HEK293T (cell line): ENCODE measurements around the gene REPIN1.

ENCODE experiments used
- CTCF ChIA-PET: fragments of 350-600 bp; formaldehyde crosslinking; extraction: SDS; loops from one replicate; lab custom pipeline; 2021; ENCODE audit warnings: antibody characterized with exemption, inconsistent platforms; lab: Yijun Ruan, JAX
- POLR2A ChIA-PET: fragments of 350-600 bp; formaldehyde crosslinking; extraction: SDS; loops from one replicate; lab custom pipeline; 2020; ENCODE audit warnings: antibody characterized with exemption, inconsistent platforms; lab: Yijun Ruan, JAX
- DNase-seq: peaks from one replicate; pipeline ENCODE4 v3.0.0; 2012; ENCODE audit warnings: mixed read lengths; ENCODE audit errors: extremely low spot score
- ARNT ChIP-seq: fragments of 450-650 bp; IDR thresholded peaks from 2 replicates; pipeline ENCODE4 v1.6.1; 2017; ENCODE audit warnings: mild to moderate bottlenecking
- BHLHE40 ChIP-seq: fragments of 450-650 bp; IDR thresholded peaks from 2 replicates; pipeline ENCODE4 v1.6.1; 2016; ENCODE audit warnings: mild to moderate bottlenecking, moderate library complexity, borderline replicate concordance
- CTBP1 ChIP-seq: fragments of 450-650 bp; IDR thresholded peaks from 2 replicates; pipeline ENCODE4 v1.6.1; 2016; ENCODE audit warnings: borderline replicate concordance
- ELF4 ChIP-seq: fragments of 450-650 bp; IDR thresholded peaks from 2 replicates; pipeline ENCODE4 v1.6.1; 2017; ENCODE audit warnings: antibody characterized with exemption
- FOXA1 ChIP-seq: fragments of 450-650 bp; IDR thresholded peaks from 2 replicates; pipeline ENCODE4 v1.6.1; 2016; ENCODE audit warnings: mild to moderate bottlenecking
- FOXK2 ChIP-seq: fragments of 450-650 bp; IDR thresholded peaks from 2 replicates; pipeline ENCODE4 v1.6.1; 2016; ENCODE audit warnings: mild to moderate bottlenecking
- FOXM1 ChIP-seq: fragments of 450-650 bp; IDR thresholded peaks from 2 replicates; pipeline ENCODE4 v1.6.1; 2017; ENCODE audit warnings: mild to moderate bottlenecking, borderline replicate concordance
- HDGF ChIP-seq: fragments of 450-650 bp; IDR thresholded peaks from 2 replicates; pipeline ENCODE4 v1.6.1; 2017; ENCODE audit warnings: antibody characterized with exemption, borderline replicate concordance
- L3MBTL2 ChIP-seq: fragments of 450-650 bp; conservative IDR thresholded peaks from 2 replicates; pipeline ENCODE4 v1.6.1; 2016; ENCODE audit warnings: mild to moderate bottlenecking
- LEF1 ChIP-seq: fragments of 450-650 bp; IDR thresholded peaks from 2 replicates; pipeline ENCODE4 v1.6.1; 2017; ENCODE audit warnings: mild to moderate bottlenecking, borderline replicate concordance
- NFRKB ChIP-seq: fragments of 450-650 bp; IDR thresholded peaks from 2 replicates; pipeline ENCODE4 v1.6.1; 2016; ENCODE audit warnings: mild to moderate bottlenecking, moderate library complexity
- SP1 ChIP-seq: fragments of 450-650 bp; IDR thresholded peaks from 2 replicates; pipeline ENCODE4 v1.6.1; 2017
- SUZ12 ChIP-seq: fragments of 450-650 bp; IDR thresholded peaks from 2 replicates; pipeline ENCODE4 v1.6.1; 2016; ENCODE audit warnings: mild to moderate bottlenecking
- TARDBP ChIP-seq: fragments of 450-650 bp; IDR thresholded peaks from 2 replicates; pipeline ENCODE4 v1.6.1; 2016
- ZNF384 ChIP-seq: fragments of 450-650 bp; IDR thresholded peaks from 2 replicates; pipeline ENCODE4 v1.6.1; 2016
- TF ChIP-seq, protein P1 (sequence below): fragments of 450-650 bp; IDR thresholded peaks from 2 replicates; pipeline ENCODE4 v1.6.1; 2016

REPIN1 gene

DNA sequence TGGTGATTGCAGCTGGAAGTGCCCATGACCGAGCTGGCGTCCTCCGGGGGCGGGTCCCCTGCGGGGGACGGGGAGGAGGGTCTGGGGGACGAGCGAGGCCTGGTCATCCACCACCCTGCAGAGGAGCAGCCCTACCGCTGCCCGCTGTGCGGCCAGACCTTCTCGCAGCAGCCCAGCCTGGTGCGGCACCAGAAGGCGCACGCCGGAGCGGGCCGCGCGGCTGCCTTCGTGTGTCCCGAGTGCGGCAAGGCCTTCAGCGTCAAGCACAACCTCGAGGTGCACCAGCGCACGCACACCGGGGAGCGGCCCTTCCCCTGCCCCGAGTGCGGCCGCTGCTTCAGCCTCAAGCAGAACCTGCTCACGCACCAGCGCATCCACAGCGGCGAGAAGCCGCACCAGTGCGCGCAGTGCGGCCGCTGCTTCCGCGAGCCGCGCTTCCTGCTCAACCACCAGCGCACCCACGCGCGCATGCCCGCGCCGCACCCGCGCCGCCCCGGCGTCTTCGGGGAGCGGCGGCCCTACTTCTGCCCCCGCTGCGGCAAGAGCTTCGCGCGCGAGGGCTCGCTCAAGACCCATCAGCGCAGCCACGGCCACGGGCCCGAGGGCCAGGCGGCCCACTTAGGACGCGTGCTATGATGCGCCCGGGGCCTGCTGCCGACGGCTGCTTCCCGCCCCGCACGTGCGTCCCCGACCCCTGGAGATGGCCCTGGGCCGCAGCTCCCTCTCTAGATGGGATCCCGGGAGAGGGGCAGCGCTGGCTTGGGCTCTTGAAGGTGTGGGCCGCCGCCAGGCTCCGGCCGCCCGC is 39.2 kb downstream of the REPIN1 start:
- POLR2A ChIA-PET, result interaction anchor here (2.9 kb wide), 1 partner anchor 39 kb away, joined by 15 read pairs; the partner anchor contains the start of gene REPIN1
- TF ChIP-seq FOXK2 (no peak), NFRKB (no peak), ZNF384 (no peak), FOXM1 (no peak), ARNT (no peak), L3MBTL2 (no peak), HDGF (no peak), BHLHE40 (no peak), CTBP1 (no peak), TARDBP (no peak), SUZ12 (no peak), SP1 (no peak), FOXA1 (no peak), LEF1 (no peak)
- TF ChIP-seq, protein P1, sequence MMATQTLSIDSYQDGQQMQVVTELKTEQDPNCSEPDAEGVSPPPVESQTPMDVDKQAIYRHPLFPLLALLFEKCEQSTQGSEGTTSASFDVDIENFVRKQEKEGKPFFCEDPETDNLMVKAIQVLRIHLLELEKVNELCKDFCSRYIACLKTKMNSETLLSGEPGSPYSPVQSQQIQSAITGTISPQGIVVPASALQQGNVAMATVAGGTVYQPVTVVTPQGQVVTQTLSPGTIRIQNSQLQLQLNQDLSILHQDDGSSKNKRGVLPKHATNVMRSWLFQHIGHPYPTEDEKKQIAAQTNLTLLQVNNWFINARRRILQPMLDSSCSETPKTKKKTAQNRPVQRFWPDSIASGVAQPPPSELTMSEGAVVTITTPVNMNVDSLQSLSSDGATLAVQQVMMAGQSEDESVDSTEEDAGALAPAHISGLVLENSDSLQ, result no peak
- DNase-seq, result no peak
- CTCF ChIA-PET, result interaction anchor here (1.0 to 1.4 kb wide), 2 partner anchors 14 to 122 kb away, joined by 3 to 5 read pairs; no protein-coding TSS in a partner anchor

DNA sequence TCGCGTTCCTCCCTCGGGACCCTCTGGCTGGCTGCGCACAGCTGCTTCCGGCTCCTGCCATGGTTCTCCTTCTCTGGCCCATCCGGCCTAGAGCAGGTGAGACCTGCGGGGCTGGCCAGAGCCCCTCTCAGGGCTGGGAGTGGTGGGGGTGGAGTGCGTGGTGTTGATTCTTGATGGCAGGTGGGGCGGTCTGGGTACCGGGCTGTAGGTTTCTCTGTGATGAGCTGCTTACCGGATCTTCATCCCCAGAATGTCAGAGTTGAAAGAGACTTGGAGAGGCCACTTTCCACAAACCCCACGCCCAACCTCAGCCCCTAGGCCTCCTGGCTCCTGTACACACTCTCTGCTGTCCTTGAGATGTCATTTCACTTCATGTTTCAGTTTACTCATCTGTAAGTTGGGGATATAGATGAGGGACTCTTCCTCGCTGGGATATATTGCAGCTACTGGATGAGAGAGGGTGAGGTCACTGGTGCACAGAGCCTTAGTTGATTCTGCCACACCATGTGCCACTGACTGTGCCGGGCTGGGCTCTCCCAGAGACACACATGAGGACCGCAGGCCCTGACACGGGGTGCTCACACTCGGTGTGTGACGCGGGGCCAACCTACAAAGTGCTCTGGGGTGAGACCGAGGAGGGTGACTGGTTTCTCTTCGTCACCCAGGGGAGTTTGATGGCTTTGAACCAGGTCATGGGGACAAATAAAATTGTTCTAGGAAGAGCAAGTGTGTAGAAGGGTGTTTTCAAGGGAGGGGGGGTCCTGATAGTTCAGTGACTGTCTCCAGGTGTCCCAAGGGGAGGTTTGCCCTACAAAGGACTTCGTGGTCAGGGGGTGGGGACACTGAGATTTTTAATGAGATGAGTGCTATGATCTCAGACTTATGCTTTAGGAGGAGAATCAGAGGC is 40.0 kb downstream of the REPIN1 start:
- POLR2A ChIA-PET, result interaction anchor here (2.9 kb wide), 1 partner anchor 40 kb away, joined by 15 read pairs; the partner anchor contains the start of gene REPIN1
- no peak for DNase-seq
- no peak for TF ChIP-seq SUZ12
- no peak for TF ChIP-seq SP1
- TF ChIP-seq FOXK2, result no peak
- TF ChIP-seq FOXM1, result no peak
- TF ChIP-seq L3MBTL2, result no peak
- no peak for TF ChIP-seq BHLHE40
- TF ChIP-seq, protein P1, result no peak
- CTCF ChIA-PET, result no interaction called here

DNA sequence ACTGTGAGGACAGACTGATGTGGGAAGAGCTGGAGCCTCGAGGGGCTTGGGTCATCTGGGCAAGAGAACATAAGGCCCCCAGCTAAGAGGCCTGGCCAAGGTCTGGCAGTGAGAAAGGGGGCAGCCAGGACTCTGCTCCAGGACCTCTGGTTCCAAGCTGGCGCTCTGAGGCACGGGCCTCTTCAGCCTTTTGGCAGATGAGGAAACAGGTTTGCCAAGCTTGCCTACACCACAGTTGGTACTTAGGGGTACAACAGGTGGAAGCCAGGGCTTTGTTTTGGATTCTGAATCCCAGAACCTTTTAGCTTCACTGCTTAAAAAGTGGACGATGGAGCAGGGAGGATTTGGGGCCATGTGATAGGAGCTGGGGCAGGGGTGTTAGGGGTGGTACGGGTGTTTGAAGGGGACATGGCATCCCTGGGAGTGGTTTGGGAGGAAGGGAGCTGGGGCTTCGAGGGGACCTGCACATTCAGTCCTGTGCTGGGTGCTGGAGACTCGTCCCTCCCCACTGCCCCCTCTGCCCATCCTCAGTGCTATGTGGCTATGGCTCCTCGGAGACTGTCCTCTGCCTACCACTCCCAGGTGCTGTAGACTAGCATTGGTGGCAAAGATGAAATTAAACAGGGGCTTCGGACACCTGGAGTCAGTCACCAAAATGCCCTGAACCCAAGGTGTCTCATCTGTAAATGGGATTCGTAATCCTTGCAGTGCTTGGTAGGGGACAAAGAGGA is 40.8 kb downstream of the REPIN1 start:
- ChIA-PET CTCF (no interaction called here), POLR2A (interaction anchor here (0.7 kb wide), 1 partner anchor 31 kb away, joined by 3 read pairs; no protein-coding TSS in a partner anchor)
- DNase-seq, result no peak
- TF ChIP-seq FOXK2, result no peak
- no peak for TF ChIP-seq BHLHE40
- no peak for TF ChIP-seq NFRKB
- TF ChIP-seq HDGF, result no peak

DNA sequence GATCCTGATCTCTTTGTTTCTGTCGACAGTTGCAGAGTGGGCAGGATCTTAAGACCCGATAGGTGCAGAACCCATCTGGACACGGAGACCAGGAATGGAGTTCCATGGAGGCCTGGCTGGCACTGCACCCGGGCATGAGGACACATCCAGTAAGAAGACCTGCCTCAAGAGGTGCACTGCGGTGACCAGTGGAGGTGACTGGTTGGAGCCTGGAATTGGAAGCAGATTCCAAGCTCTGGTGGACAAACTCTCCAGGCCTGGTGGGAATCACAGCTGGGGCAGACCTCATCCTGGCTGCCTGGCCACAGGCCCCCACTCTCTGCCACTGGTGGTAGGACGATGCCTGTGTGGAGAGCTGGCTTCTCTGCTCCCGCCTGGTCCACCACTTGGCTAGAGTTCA is 41.5 kb downstream of the REPIN1 start:
- no peak for TF ChIP-seq ELF4
- TF ChIP-seq, protein P1, result no peak
- no peak for TF ChIP-seq SP1
- no peak for TF ChIP-seq BHLHE40
- TF ChIP-seq LEF1, result no peak
- no peak for TF ChIP-seq FOXK2
- TF ChIP-seq L3MBTL2, result no peak
- no peak for TF ChIP-seq ARNT
- DNase-seq, result no peak
- ChIA-PET POLR2A (interaction anchor here (0.7 to 1.2 kb wide), 2 partner anchors 32 to 42 kb away, joined by 3 to 4 read pairs; partner anchors contain the start of gene REPIN1), CTCF (interaction anchor here (0.9 kb wide), 1 partner anchor 86 kb away, joined by 4 read pairs; no protein-coding TSS in a partner anchor)

DNA sequence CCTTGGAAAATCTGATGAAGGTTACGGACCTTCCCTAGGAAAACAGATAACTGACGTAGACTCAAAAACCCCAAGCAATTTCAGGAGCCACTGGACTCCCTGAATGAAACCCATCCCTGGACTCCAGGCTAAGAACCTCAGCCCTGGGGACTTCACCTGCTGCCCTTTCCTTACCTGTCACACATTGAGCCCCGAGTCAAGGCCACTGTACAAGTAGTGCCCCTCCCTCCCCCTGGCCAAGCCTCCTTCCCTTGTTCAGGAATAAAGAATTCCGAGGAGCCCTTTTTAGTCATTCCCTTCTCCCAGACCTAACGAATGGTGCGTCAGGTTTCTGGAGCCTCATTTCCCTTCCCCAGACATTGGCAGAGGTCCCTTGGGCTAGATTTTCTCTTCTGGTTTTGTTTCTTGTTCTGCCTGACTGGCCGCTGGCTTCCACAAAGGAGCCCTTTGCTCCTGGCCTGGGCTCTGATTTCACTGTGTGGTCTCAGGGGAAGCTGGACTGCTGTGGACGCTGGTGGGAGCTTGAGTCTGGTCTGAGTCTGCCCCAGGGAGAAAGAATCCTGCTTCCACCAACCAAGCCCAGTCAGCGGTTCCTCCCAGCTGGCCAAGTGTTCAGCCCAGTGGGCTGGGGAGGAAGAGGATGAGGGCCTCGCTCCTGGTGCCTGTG is 42.2 kb downstream of the REPIN1 start:
- POLR2A ChIA-PET, result interaction anchor here (1.1 to 1.2 kb wide), 2 partner anchors 33 to 42 kb away, joined by 4 to 5 read pairs; partner anchors contain the start of gene REPIN1
- DNase-seq, result no peak
- CTCF ChIA-PET, result interaction anchor here (0.9 kb wide), 1 partner anchor 87 kb away, joined by 4 read pairs; no protein-coding TSS in a partner anchor
- no peak for TF ChIP-seq LEF1
- no peak for TF ChIP-seq FOXA1
- no peak for TF ChIP-seq CTBP1
- no peak for TF ChIP-seq FOXK2
- TF ChIP-seq FOXM1, result no peak
- no peak for TF ChIP-seq HDGF
- TF ChIP-seq BHLHE40, result no peak
- TF ChIP-seq SP1, result no peak
- TF ChIP-seq ZNF384, result no peak
- TF ChIP-seq L3MBTL2, result no peak
- no peak for TF ChIP-seq SUZ12
- TF ChIP-seq ARNT, result no peak
- TF ChIP-seq, protein P1, result no peak
- TF ChIP-seq TARDBP, result no peak
- no peak for TF ChIP-seq ELF4
- TF ChIP-seq NFRKB, result no peak
